Astrocyte of the cerebellum (primary cell): ENCODE results near the gene TASP1.
"Not testable (repeated sequence)": the region's sequence is repeated elsewhere in the genome, so short reads cannot be mapped to it uniquely, and the experiment has no call there.

Source experiments
- DNase-seq: peaks from one replicate; pipeline ENCODE4 v3.0.0-alpha.2; 2011; ENCODE audit warnings: low read depth
- H3K4me3 ChIP-seq: 2 replicates; pipeline ENCODE4 v1.5.1; 2011; ENCODE audit warnings: mild to moderate bottlenecking, low read depth, low read length, moderate library complexity
- in situ Hi-C: cut with HindIII; loops from 2 replicates; pipeline ENCODE4 v1.10.0; 2017; ENCODE audit warnings: low sequenced_read_pairs
- TF ChIP-seq, protein P1 (sequence below): IDR thresholded peaks from 2 replicates; pipeline ENCODE4 v1.5.1; 2012; ENCODE audit warnings: low read length, low read depth, moderate library complexity, mild to moderate bottlenecking; ENCODE audit errors: missing control alignments

TASP1 gene

DNA sequence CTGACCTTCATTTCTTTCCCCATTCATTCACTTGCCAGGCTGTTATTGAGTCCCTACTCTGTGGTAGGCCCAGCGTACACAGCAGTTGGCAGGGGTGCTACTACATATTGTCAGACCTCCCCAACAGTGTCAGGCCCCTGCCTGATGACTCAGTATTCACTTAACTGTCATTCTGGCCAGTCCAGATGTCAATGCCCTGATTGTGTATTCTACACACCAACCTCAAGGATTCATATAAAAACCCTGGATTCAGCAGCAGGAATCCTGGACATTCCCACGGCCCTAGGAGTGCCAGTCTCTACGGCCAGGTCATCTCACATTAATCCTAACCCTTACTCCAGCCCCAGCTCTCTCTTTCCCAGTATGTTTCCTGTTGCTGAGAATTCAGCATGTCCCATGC, 151.5 kb downstream of the TASP1 start:
- no peak overlapping the region for H3K4me3 ChIP-seq
- in situ Hi-C loops: no loop called here
- no peak for DNase-seq
- TF ChIP-seq, protein P1, sequence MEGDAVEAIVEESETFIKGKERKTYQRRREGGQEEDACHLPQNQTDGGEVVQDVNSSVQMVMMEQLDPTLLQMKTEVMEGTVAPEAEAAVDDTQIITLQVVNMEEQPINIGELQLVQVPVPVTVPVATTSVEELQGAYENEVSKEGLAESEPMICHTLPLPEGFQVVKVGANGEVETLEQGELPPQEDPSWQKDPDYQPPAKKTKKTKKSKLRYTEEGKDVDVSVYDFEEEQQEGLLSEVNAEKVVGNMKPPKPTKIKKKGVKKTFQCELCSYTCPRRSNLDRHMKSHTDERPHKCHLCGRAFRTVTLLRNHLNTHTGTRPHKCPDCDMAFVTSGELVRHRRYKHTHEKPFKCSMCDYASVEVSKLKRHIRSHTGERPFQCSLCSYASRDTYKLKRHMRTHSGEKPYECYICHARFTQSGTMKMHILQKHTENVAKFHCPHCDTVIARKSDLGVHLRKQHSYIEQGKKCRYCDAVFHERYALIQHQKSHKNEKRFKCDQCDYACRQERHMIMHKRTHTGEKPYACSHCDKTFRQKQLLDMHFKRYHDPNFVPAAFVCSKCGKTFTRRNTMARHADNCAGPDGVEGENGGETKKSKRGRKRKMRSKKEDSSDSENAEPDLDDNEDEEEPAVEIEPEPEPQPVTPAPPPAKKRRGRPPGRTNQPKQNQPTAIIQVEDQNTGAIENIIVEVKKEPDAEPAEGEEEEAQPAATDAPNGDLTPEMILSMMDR: no peak

DNA sequence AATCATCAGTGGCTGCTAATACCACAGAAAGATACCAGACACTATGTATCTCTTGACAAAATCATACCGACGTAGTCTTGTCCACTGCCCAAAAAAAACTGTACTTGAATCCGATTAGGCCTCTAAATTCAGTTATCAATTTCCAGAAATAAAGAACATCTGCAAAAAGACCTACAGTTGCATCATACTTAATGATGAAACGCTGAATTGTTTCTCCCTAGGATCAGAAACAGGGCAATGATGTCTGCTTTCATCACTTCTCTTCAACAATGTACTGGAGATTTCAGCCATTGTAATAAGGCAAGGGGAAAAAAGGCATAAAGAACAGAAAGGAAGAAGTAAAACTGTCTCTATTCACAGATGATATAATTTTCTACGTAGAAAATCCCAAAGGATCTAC, 152.0 kb downstream of the TASP1 start:
- in situ Hi-C loops: no loop called here
- TF ChIP-seq, protein P1: no peak
- DNase-seq: no peak
- no peak overlapping the region for H3K4me3 ChIP-seq

DNA sequence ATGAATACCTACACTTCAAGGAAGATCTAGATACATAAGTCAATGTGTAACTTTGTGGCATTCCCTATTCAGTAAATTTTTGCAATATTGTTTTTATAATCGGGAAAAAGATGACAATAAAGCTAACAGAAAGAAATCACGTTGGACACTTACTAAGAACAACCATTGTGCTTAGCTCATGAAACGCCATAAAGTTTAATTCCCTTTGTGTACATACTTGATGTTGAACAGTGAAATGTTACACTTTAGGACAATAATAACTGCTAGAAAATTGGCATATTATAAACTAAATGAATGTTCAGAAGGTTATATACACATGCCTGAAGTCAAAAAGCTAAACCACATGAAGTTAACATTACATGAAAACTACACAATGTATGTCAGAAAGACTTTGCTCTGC, 153.2 kb downstream of the TASP1 start:
- in situ Hi-C loops: no loop called here
- TF ChIP-seq, protein P1: no peak
- no peak overlapping the region for H3K4me3 ChIP-seq
- DNase-seq: no peak

DNA sequence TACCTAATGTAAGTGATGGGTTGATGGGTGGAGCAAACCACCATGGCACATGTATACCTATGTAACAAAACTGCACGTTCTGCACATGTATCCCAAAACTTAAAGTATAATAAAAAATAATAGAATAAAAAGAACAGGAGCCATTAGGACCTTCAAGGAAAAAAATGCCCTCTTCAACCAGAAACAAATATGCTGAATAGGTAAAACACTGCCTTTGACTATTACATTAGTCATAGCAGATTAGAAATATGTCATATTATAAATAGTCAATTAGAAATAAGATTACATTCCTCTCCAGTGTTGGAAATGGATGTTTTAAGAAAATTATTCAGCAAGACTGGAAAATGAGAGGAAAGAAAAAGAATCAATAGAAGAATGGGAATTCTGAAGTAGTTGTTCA, 153.7 kb downstream of the TASP1 start:
- in situ Hi-C loops, H3K4me3 ChIP-seq, DNase-seq: not testable (repeated sequence)

DNA sequence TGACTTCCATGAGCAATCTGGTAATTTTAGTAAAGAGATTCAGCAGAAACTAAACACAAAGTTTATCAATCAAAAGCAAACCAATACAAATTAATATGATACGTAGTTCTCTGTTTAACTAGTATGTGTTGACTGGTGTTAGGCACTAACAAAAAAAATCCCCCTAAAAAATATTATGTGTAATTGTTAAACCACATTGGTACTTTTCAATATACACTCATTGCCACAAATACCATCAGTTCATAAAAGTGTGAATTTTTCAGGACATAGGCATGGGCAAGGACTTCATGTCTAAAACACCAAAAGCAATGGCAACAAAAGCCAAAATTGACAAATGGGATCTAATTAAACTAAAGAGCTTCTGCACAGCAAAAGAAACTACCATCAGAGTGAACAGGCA, 155.3 kb downstream of the TASP1 start:
- in situ Hi-C loops, DNase-seq: not testable (repeated sequence)

DNA sequence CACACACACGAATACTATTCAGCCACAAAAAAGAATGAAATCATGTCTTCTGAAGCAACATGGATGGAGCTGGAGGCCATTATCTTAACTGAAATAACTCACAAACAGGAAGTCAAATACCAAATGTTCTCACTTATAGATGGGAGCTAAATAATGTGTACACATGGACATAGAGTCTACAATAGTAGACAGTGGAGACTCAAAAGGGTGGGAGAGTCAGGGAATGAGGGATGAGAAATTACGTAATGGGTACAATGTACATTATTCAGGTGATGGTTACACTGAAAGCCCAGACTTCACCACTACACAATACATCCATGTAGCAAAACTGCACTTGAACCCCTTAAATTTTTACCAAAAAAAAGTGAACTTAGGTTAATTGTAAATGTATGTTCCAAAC, 160.4 kb downstream of the TASP1 start:
- in situ Hi-C loops: no loop called here
- TF ChIP-seq, protein P1: no peak

More for the DNA sequence above, 155.3 kb downstream of the TASP1 start:
- not testable (repeated sequence) for H3K4me3 ChIP-seq

DNA sequence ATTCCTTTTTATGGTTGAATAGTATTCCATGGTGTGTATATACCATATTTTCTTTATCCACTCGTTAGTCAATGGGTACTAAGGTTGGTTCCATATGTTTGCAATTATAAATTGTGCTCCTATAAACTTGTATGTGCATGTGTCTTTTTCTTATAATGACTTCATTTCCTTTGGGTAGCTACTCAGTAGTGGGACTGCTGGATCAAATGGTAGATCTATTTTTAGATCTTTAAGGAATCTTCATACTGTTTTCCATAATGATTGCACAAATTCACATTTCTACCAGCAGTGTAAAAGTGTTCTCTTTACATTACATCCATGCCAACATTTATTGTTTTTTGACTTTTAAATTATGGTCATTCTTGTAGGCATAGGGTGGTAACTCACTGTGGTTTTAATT, 164.3 kb downstream of the TASP1 start:
- no peak for DNase-seq
- TF ChIP-seq, protein P1: no peak
- in situ Hi-C loops: no loop called here
- no peak overlapping the region for H3K4me3 ChIP-seq

More for the DNA sequence above, 160.4 kb downstream of the TASP1 start:
- DNase-seq: no peak
- H3K4me3 ChIP-seq: no peak overlapping the region

DNA sequence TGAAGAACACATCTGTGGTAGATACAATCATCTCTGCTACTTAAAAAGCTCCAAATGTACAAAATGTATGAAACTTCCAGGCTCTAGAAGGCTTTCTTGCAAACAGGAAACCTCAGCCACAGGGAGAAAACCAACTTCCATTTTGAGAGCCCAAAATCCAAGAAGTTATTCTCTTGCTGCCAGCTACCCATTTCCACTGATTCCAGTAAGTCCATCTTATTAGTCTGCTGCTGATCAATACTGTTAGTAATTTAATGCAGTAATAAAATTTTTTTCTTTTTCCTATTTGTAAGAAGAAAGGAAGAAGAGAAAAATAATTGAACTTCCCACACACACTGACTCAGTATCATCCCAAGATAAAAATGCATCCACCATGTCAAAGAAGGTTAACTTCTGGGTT, 169.5 kb downstream of the TASP1 start:
- no peak for DNase-seq
- TF ChIP-seq, protein P1: no peak
- in situ Hi-C loops: no loop called here
- H3K4me3 ChIP-seq: no peak overlapping the region
